DMS 273 (cell line): ENCODE data around the gene APBA1.
"Not testable (repeated sequence)": the region's sequence is repeated elsewhere in the genome, so short reads cannot be mapped to it uniquely, and the experiment has no call there.

Experiments used
- DNase-seq: peaks from one replicate; lab custom pipeline; 2025; ENCODE audit not compliant: unreplicated experiment; lab: John Stamatoyannopoulos, UW

The APBA1 gene

GRCh38 chr9:69420611-69421270, 251.4 kb downstream of the APBA1 start:
- no peak for DNase-seq

DNA sequence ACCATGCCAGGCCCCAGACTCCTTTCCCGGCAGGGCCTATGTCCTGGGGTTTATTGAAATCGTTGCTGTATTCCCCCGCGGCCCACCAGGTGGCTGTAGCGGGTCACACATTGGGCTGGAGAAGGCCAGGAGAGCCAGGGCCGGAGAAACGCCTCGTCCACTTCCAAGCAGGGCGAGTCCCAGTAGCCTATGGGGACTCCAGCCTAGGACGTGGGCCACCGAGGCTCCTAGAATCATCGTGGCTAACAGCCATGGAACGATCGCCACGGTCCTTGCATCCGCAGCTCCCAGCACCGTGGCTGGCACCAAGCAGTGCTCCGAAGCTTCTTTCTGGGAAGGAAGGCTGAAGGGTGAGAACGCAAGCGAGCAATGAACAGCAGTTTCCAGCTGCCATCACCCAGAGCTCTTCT, 259.4 kb downstream of the APBA1 start:
- peak; percentile 57 for DNase-seq

DNA sequence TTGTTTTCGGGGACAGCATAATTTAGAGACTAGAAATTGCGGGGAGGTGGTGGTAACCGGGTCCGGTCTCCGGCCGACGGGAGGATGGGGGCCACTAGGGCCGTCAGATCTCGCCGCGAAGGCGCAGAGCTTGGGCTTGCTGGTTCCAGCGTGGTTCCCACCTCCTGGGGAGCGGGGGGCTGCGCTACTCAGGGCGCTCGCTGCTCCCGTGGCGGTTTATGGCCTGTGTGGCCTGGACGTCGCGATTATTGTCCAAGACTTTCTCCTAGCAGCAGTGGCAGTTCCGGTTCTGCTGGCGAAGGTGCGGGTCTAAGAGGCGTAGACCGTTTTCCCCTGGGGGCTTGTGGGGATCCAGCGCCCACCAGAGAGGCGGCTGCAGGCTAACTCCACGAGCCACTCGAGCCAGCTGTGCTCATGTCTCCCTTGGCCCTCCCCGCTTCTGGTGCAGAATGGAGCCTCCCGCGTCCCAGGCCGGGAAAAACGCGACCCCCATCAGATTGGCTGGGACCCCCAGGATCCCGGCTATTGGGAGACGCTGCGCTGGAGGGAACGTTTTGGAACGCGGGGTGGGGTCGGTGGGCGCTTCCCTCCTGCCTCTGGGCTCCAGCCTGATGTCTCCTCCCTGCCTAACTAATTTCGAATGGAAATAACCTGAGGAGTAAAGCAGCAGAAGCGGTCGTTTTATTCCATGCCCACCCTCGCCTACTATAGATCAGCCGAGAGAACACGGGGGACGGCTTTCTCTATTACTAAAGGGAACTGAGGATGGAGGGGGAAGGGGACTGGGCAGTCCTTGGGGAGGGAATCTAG, 260.0 kb downstream of the APBA1 start:
- DNase-seq, result no peak

DNA sequence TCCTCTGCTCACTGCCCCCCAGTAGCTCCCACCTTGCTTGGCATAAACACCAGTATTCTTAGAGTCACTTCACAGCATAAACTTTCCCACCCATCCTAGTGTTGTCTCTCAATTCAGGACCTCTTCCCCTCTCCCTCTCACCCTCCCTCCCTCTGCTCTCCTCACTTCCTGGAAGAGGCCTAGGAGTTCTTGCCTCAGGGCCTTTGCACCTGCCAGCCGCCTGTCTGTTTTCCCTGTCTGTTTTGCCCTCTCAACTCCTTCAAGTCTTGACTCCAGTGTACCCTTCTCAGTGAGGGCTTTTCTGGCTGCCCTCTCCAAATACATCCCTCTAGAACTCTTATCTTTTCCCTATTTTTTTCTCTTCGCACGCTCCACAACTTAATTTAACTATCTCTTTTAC, 260.9 kb downstream of the APBA1 start:
- no peak for DNase-seq

DNA sequence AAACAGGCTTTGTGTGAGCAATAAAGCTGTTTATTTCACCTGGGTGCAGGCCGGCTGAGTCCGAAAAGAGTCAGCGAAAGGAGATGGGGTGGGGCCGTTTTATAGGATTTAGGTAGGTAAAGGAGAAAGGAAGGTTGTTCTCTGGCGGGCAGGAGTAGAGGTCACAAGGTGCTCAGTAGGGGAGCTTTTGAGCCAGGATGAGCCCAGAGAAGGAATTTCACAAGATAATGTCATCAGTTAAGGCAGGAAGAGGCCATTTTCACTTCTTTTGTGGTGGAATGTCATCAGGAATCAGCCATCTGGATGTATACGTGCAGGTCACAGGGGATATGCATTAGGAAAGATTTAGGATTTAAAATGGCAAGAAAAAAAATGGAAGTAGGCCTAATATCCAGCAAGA, 262.2 kb downstream of the APBA1 start:
- DNase-seq, result not testable (repeated sequence)

- DNase-seq, result no peak
Measured at GRCh38 chr9:69400470-69400869, 271.7 kb downstream of the APBA1 start.

DNA sequence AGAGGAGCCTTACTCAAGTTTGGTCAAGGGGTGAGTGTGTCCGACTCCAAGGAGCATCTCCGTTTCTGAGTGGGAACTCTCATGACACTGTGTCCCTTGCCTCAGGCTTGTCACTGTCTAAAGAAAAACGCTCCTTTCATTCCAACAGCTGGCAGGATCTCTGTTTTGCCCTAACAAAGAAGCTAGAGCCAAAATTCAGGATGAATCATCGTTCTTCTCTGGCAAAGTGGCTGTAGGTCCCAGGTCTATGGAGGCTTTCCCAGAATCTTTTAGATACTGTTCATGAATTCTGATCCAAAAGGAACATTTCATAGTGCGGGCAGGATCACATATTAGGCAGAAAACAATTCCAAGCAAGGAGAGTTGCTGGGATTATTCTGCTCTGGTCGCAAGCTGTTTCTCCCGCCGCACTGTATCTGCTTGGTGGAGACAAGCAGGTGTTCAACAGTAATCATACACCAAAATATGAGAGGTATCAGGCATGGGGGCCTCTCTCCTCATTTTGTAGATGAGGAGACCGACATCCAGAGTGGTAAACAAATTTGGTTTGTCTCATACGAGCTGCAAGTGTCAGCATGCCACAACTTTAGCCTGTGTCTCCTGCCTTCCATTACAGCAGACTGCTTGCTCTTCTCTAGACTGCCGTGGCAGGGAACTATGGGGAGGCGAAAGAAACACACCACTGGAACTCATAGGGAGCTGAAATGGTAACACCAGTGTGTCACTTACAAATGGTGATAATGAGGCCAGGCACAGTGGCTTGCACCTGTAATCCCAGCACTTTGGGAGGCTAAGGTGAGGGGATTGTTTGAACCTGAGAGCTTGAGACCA, 274.6 kb downstream of the APBA1 start:
- DNase-seq, result peak; percentile 9

- no peak for DNase-seq
Measured at GRCh38 chr9:69396759-69397158, 275.4 kb downstream of the APBA1 start.

DNA sequence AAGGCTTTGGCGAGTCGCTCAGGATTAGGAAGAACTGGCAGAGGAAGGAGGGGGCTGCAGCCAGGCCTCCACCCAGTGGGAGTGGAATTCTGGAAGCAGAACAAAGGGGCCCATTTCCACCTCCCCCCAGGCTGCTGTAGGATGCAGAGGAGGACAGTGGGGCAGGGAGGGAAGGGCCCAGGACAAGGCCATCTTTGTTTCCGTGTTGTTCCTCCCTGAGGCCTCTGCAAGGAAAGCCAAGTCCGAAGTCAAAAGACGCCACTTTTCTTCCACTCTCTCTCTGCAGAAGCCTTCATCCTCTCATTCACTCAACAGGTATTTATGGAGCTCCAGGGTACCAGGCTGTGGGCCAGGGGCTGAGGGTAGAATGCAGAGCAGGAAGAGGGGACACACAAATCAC, 276.5 kb downstream of the APBA1 start:
- DNase-seq, result no peak

GRCh38 chr9:69393425-69393824, 278.7 kb downstream of the APBA1 start:
- no peak for DNase-seq

DNA sequence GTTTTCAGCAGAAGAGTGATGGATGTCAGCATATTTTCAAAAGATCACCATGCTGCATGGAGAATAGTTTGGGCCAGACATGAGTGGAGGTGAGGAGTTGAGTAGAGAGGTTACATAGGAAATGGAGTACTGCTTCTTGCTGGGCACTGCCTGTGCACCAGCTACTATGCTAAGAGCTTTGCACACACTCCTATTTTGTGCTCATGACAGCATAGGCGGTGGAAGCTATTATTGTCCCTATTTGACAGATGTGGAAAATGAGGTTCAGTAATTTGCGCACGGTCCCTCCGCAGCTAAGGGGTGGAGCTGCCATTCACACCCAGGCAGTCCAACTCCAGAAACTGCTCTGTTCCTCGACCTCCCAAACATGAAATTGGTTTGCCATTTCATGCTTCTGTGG, 279.3 kb downstream of the APBA1 start:
- DNase-seq, result no peak

GRCh38 chr9:69391946-69392345, 280.2 kb downstream of the APBA1 start:
- no peak for DNase-seq

DNA sequence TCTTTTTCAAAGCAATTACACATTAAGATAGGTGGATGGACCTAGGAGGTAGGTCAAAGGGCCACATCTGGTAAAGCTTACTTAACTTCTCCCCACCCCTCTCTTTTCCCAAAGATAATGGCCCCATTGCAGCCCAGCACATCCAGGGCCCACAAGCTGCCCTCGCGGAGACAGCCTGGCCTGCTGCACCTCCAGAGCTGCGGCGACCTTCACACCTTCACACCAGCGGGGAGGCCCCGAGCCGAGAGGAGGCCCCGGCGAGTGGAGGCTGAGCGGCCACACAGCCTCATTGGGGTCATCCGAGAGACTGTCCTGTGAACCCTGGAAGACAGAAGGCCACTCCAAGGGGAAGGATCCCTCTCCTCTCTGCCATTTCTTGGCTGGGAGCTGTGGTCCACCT, 280.7 kb downstream of the APBA1 start:
- no peak for DNase-seq

DNA sequence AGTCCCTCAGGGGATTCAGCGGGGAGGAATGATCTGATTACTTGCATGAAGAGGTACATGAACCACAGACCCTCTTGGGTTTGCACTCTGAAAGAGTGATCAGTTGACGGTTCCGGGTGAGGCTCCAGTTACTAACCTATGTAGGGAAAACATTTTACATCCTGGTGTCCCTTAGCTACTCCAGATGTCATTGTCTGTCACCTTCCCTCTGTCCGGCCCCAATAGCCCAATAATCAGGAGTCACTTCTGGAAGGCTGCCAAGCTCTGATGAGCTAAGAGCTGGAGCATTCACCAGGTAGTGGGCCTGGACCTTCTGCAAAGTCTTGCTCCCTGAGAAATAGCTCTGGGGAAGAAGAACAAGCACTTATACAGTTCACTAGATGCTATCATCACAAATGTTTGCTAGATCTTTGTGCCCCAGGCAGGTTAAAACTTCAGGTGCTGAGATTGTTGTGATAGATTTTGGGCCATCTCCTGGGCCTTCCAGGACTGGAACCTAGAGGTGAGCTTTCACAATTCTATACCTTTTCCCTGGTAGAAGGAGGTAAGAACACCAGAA, 282.7 kb downstream of the APBA1 start:
- DNase-seq, result no peak

- no peak for DNase-seq
Measured at GRCh38 chr9:69388596-69388995, 283.6 kb downstream of the APBA1 start.

- DNase-seq, result no peak
Measured at GRCh38 chr9:69386651-69387050, 285.5 kb downstream of the APBA1 start.

DNA sequence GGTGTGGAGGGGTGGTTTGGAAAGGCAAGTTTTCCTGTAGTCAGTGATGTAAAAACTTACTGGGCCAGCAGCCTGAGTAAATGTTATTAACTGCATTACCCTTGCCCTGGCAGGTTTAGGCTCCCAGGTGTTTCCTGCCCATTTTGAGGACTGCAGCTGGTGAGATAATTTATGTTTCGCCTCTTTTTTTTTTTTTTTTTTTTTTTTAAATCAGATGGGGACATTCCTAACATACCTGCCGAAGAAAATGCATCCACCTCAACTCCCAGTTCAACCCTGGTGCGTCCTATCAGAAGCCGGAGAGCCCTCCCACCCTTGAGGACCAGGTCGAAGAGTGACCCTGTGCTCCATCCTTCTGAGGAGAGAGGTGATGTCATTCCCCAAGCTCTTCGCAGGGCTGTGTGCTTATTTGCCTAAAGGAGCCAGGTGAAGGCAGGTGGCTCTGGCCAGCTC, 286.6 kb downstream of the APBA1 start:
- no peak for DNase-seq

DNA sequence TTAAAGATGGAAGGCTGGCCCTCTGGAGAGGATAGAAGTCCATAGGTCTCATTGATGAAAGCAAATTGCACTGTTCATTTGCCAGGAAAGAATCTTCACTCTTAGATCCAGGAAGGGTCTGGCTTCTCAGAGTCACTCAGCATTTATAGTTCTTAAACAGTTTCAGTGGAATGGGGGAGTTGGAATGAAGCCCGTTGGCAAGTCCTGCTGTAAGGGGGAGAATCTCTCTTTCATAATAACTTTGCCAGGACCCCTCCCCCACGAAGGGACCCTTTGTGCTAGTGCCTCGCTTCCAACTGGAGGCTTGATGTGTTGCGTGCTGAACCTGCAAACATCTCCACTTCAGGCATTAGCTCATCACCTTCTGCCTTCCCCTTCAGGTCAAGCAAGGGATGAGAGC, 290.0 kb downstream of the APBA1 start:
- DNase-seq, result no peak

DNA sequence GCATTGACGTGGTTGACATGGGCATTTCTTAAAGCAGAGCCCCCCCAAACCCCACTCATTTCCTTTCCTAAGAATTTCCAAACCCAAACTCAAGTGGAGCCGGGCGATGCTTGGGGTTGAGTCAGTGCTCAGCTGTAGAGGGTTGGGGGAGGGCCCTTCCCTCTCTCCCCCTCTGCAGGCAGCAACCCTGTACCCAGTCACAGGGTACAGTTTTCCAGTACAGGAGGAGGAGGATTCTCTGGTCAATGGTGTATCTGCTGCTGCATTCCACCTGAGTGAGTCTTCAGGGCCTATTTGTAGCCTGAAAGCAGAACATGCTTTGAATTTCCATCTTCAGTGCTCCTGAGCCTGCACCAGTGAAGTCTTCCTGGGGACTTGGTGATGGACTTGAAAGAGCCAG, 291.4 kb downstream of the APBA1 start:
- no peak for DNase-seq

- DNase-seq, result no peak
Measured at GRCh38 chr9:69380301-69380700, 291.9 kb downstream of the APBA1 start.

- DNase-seq, result peak; percentile 15
Measured at GRCh38 chr9:69379270-69379982, 292.7 kb downstream of the APBA1 start.
